Mononuclear cell (primary cell): ENCODE results near the gene TUBB2B. TPM values are rescaled to one million over a fixed set of nuclear protein-coding genes. Genes with fewer than 3 reads are reported as not detected.
"Not testable (repeated sequence)": the region's sequence is repeated elsewhere in the genome, so short reads cannot be mapped to it uniquely, and the experiment has no call there.

Experiments
- H3K27me3 ChIP-seq: 2 replicates; pipeline ENCODE4 v1.6.0; 2011; ENCODE audit warnings: low read length, control low read depth; ENCODE audit not compliant: insufficient read depth
- H3K4me1 ChIP-seq: 2 replicates; pipeline ENCODE4 v1.5.1; 2011; ENCODE audit warnings: mild to moderate bottlenecking, low read length, control low read depth; ENCODE audit not compliant: insufficient read depth
- H3K4me3 ChIP-seq: 2 replicates; pipeline ENCODE4 v1.5.1; 2011; ENCODE audit warnings: mild to moderate bottlenecking, low read length, moderate library complexity
- H3K9me3 ChIP-seq: 2 replicates; pipeline ENCODE4 v1.5.1; 2011; ENCODE audit warnings: low read depth, mild to moderate bottlenecking, control low read depth, low read length
- total RNA-seq: library from RNA; depleted of rRNA; stranded (reverse); fragments of >200 nt; gene quantifications from one replicate; pipeline ENCODE4 v1.2.3, GENCODE V29; 2012

Gene TUBB2B
- total RNA-seq, 1 donor: 0.84 TPM

DNA sequence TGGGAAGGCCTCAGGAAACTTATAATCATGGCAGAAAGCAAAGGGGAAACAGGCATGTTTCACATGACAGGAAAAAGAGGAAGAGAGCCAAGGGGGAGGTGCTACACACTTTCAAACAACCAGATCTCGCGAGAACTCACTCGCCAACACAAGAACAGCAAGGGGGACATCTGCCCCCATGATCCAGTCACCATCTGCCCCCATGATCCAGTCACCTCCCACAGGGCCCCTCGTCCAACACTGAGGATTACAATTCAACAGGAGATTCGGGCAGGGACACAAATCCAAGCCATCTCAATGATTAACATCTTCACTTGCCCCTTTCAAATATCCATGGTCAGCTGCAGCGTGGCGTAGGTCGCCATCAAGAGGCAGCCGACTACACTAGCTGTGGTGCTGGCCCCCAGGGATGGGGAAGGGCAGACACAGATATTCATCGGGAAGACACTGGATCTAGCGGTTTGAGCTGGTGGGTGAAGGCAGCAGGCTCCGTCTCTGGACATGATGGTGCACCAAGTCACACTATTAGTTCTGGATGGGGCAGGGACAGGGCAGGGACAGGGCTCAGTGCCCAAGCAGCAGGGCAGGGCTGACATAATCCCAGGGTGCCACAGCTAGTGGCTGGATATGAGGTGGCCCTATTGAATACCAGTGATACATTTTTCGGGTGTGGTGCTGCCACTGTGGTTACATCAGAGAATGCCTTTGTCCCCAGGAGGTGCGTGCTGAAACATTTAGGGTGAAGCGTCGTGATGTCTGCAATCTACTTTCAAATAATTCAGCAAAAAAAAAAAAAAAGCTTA is 31.6 kb downstream of the TUBB2B start:
- Histone ChIP-seq H3K4me1 (no peaks in the 10 kb centered on the region), H3K9me3 (no peaks in the 10 kb centered on the region), H3K4me3 (no peak overlapping the region), H3K27me3 (no peaks in the 10 kb centered on the region)

DNA sequence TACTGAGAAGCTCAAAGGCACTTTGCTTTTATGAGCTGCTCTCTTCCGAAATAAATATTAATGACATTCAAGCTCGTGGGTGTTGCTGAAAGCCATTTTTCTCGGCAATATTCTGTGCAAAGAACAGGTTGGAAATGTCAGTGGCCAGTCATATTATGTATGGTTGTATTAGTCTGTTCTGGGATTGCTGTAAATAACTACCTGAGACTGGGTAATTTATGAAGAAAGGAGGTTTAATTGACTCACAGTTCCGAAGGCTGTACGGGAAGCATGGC is 32.1 kb downstream of the TUBB2B start:
- no peak overlapping the region for H3K4me3 ChIP-seq
- no peaks in the 10 kb centered on the region for H3K27me3 ChIP-seq
- H3K9me3 ChIP-seq: no peaks in the 10 kb centered on the region
- H3K4me1 ChIP-seq: no peaks in the 10 kb centered on the region

DNA sequence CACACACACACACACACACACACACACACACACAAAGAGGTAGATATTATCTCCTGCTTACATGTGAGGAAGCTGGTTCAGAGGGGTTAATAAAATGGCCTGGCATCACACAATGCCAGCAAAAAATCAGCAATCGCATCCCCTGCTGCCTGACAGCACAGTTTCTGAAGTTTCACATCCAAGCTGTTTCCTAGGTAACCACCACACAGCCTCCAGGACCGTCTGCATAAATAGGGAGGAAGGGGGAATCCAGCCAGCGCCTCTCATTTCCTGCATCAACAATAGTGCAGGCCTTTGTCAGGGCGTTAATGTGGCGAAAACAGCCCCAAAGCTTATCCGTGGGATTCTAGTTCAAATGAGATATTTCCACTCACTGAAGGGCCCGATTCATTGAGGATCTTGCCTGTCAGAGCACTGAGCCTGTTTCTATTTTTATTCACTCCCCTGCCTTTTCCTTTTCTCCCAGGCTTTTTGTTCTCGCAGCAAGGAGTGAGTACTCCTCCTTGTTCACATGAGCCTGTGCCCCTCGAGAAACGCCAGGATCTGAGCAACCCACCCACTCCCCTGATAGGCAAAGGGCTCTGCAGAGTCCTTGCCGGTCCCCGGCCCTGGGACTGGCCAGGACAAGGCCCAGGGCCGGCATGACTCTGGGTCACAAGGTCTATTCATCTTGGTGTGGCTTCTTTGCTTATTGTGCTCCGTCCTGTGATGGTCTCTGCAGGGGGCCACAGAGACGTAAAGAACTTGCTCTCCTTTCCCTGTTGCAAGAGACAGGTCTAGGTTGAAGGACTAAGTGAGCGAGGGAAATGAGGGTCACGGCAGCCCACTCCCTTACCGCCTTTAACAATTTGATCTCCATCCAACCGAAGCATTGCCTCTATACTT is 32.7 kb downstream of the TUBB2B start:
- H3K9me3 ChIP-seq: no peaks in the 10 kb centered on the region
- no peaks in the 10 kb centered on the region for H3K27me3 ChIP-seq
- no peaks in the 10 kb centered on the region for H3K4me1 ChIP-seq
- no peak overlapping the region for H3K4me3 ChIP-seq

DNA sequence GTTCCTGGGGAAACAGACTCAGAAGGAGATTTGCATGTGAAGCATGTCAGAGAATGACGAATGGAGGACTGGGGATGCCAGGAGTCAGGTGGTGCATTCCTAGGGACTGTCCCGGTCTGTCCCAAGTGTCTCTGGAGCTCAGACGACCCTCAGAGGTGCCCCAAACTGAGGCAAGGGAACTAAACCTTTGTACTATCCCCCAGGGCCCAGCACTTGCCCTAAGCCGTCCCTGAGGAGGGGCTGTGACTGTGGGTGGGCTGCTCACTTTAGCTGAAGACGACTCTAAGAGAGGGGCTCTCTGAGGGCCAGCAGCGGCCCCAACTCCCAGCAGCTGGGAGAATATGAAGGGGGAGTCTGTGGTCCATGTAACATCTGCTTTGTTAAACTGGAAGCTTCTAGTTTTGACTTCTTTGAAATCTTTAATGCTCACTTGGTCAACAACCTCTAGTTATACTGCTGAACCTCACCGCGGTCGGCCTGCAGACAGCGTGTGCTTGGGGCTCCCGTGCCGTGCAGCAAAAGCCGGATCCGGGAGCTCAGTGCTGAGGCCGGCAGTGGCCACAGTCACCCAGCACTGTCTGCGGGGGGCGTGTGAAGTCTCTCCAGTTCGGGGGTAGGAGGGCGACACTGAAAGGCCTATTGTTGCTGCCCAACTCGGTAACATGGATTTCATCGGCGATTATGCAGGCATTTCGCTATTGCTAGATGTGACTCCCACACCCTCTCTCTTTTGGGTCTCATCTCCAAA is 34.2 kb downstream of the TUBB2B start:
- Histone ChIP-seq H3K4me3 (no peak overlapping the region), H3K4me1 (no peaks in the 10 kb centered on the region), H3K9me3 (no peaks in the 10 kb centered on the region), H3K27me3 (no peaks in the 10 kb centered on the region)

DNA sequence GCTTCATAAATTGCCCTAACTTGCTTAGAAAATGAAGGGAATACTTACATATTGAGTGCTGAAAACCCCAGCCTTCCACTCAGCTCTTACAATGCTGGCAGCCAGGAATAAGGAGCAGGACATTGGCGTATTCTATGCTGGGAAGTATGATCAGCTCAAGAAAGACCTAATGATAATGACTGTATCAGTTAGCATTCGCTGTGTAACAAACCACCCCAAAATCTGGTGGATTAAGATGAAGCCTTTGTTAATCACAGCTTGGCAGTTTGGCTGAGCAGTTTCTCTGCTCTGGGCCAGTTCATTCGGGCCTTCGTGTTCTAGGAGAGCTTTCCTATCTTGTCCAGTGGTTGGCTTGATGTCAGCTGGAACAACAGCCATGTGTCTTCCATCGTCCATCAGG is 36.7 kb downstream of the TUBB2B start:
- Histone ChIP-seq H3K4me3 (no peak overlapping the region), H3K4me1 (no peaks in the 10 kb centered on the region), H3K27me3 (no peaks in the 10 kb centered on the region), H3K9me3 (no peaks in the 10 kb centered on the region)

DNA sequence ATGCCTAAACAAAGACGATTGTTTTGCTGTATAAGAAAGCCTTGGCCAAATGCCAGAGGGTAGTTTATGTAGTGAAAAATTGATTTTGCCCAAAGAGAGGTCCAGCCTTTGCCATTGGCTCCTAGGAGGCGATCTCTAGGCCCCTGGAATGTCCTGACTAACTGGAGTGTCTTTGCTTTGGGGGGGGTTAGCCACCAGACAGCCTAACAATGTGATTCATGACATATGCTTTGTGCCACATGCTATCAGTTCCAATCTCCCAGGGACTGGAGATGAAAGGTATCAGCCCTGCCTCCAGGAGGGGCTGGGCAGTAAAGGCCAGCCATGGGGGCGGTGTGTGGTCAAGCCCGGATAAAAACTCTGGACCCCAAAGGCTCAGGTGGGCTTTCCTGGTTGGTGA is 37.4 kb downstream of the TUBB2B start:
- H3K4me3 ChIP-seq: no peak overlapping the region
- no peaks in the 10 kb centered on the region for H3K27me3 ChIP-seq
- H3K4me1 ChIP-seq: no peaks in the 10 kb centered on the region
- no peaks in the 10 kb centered on the region for H3K9me3 ChIP-seq

DNA sequence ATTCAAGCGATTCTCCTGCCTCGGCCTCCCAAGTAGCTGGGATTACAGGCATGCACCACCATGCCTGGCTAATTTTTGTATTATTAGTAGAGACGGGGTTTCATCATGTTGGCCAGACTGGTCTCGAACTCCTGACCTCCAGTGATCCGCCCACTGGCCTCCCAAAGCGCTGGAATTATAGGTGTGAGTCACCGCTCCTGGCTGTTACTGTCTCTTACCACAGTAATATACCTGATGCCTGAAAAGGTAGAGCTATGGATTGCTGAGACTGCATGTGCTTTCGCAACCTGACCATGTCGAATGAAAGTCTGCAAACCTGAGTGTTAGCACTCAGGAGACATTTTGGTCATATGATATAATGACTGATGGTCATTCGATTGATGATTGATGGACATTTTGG is 38.3 kb downstream of the TUBB2B start:
- not testable (repeated sequence) for H3K9me3 ChIP-seq, H3K4me1 ChIP-seq, H3K4me3 ChIP-seq, H3K27me3 ChIP-seq

DNA sequence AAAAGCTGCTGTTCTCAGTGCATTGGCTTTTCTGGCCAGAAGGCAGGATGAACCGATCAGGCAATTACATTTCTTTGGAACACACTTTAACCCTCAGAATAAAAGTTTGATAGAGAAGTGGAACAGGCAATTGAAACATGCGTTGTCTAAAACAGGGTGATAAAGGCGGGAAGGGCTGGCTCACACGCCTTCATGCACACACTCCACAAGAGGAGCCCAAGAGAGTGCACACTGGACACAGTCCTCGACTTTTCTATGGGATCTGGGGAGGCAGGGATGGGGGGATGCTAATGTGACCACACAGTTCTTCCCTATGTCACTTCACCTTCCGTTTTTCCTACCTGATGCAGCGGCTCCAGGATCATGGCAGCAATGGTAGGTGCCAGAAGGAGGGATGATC is 39.2 kb downstream of the TUBB2B start:
- Histone ChIP-seq H3K9me3 (no peaks in the 10 kb centered on the region), H3K4me3 (no peak overlapping the region), H3K4me1 (no peaks in the 10 kb centered on the region), H3K27me3 (no peaks in the 10 kb centered on the region)

DNA sequence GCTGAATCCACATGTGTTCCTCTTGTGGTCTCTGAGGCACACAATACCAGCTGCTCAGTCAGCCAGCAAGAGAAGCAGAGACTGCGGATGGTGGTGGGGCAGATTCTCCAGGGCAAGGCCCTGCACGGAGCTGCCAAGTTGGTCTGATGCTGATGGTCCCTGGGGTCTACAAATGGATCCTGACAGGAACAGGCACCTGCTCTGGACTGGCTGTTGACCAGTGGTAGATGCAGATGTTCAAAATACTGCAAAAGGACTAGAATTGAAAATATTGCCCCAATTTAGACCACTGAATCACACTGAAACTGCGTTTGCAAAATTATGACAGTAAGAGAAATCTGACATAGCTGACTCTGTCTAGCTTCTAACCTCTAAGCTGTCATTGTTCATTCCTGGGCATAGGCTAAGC is 40.5 kb downstream of the TUBB2B start:
- no peaks in the 10 kb centered on the region for H3K4me1 ChIP-seq
- no peaks in the 10 kb centered on the region for H3K27me3 ChIP-seq
- no peaks in the 10 kb centered on the region for H3K9me3 ChIP-seq
- no peak overlapping the region for H3K4me3 ChIP-seq

DNA sequence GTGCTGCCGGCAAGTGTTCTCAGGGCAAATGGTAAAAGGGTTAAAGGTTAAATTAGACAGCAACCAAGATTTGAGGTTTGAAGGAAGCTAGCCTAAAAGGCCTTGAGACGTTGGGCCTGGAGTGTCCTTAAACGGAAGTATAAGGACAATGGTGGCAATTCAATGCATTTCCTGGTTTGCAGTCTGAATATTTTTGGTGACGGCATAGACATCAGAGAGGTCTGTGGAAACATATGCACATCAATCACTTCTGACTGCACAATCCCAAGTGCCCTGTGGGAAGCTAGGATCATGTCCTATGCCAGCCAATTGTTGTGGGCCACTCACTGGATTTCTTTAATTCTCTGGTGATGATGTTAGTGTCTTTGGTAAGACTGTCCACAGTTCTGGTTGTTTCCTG is 44.4 kb downstream of the TUBB2B start:
- no peak overlapping the region for H3K4me3 ChIP-seq
- no peaks in the 10 kb centered on the region for H3K4me1 ChIP-seq
- H3K27me3 ChIP-seq: no peaks in the 10 kb centered on the region
- H3K9me3 ChIP-seq: no peaks in the 10 kb centered on the region

DNA sequence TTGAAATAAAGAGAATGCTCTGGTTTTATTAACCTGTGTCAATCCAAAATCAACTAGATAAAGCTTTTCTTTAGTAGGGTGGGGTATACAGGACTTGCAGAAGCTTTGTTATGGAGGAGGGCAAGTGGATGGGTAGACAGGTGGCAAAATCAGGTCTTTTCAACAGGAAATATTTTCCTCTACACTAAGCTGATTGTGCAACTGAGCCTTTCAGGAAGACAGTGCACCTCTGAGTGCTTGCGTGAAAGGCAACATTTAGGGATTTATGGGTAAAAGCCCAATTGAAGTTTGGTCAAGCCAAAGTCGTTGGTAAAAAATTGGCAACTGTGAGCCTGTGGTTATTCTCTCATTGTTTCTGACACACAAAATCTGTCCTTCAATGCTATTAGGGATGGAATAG is 46.3 kb downstream of the TUBB2B start:
- Histone ChIP-seq H3K4me1 (no peaks in the 10 kb centered on the region), H3K4me3 (no peak overlapping the region), H3K27me3 (no peaks in the 10 kb centered on the region), H3K9me3 (no peaks in the 10 kb centered on the region)

DNA sequence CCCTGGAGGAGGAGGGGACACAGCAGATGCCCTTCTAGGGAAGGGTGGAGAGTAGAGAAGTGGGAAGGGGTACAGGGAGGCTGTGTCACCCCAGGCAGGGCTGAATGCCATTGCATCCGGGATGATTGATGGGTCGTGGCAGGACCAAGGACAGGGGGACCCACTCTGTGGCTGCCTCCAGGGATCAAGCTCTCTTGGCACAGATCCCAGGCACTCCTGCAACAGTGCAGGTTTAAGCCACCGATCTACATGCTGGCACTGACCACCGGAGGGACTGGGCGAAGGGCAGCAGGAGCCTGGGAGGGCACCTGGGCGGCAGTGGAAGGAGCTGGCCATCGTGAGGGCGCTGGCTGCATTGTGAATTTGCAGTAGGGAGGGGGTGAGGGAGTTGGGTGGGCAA is 47.5 kb downstream of the TUBB2B start:
- not testable (repeated sequence) for H3K9me3 ChIP-seq, H3K27me3 ChIP-seq, H3K4me3 ChIP-seq, H3K4me1 ChIP-seq

DNA sequence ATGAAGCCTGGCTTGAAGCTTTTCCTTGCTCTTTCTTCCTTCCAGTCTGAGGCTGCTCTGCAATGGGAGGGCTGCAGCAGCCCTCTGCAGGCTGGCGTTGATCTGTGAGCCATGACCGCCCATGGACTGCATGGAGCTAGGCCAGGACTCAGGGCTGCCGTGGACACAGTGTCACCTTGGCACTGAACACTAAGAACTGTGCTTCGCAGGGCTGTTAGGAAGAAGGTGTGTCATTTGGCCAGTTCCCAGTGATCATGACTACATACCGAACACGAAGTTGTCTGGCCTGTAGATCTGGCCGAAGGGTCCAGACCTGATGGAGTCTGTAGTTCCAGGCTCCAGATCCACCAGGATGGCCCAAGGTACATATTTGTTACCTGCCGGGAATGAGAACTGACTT is 48.8 kb downstream of the TUBB2B start:
- not testable (repeated sequence) for H3K9me3 ChIP-seq, H3K4me3 ChIP-seq, H3K4me1 ChIP-seq, H3K27me3 ChIP-seq

DNA sequence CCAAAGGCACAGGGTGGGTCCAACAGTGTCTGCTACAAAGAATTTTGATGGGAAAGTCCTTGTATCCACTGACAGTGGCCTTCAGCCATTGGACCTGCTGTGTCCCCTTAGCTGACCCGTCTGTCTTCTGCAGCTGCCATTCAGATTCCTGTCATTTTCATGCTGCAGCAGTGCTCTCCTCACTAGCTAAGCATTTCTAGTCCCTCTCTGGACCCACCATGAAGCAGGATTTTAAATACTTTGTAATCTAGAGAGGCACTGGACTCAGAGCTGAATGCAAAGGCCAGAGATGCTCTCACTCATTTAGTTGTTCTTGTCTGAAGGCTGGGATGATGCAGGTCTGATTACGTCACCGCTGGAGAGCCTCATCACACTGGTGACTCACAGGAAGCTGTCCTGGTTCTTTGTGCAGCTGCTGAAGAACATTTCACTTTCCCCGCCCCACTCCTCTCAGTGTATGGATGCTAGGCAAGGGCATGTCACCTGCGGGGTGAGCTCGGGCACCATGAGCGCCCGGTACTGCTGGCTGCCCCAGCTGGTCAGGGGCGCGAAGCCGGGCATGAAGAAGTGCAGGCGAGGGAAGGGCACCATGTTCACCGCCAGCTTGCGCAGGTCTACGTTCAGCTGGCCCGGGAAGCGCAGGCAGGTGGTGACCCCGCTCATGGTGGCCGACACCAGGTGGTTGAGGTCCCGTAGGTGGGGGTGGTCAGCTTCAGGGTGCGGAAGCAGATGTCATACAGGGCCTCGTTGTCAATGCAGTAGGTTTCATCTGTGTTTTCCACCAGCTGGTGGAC is 50.7 kb downstream of the TUBB2B start:
- Histone ChIP-seq H3K4me1 (no peaks in the 10 kb centered on the region), H3K9me3 (no peaks in the 10 kb centered on the region)

More for the DNA sequence above, 50.7 kb downstream of the TUBB2B start:
- no peak overlapping the region for H3K4me3 ChIP-seq
- H3K27me3 ChIP-seq: no peaks in the 10 kb centered on the region
